Measurements from ENCODE around the gene MBD1. TPM values are rescaled to one million over a fixed set of nuclear protein-coding genes. Genes with fewer than 3 reads are reported as not detected.

MBD1 gene
- total and polyA plus RNA-seq, 2 experiments from 2014 or later = 53.1 to 54.2 TPM

DNA sequence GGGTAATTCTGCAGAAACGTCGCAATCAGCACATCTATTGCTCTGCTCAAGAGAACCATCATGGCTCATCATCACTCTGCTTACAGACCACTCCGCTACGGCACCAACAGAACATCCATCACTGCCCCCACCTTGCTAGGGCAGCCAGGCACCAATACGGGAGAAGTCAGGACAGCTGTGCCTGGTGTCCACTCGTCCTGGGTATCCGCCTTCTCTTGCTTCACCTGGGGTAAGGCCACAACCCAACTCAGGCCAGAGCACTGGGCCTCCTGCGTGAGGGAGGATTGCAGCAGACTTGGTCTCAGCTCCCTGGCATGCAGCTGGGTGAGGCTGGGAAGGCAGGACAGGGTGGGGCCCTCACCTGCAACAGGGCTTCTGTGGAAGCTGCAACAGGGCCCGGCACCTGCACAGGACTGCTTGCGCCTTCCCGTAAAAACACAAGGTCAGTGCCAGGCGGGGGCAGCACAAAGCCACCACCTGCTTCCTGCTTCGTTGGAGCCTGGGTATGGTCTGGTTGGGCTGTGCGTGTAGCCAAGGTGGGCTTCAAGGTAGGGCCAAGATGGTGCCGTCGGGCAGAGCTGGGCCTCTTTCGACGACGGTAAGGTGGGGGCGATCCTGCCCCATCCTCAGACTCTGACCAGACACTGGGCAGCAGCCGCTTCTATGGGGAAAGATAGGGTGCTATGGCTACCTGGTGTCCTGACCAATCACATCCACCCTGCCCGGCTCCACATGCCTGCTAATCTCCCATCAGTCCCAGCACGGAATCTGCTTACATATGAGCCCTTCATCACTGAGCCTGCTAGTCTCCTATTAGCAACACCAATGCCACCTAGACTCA is 7.9 kb downstream of the MBD1 start:
- H4K20me1 ChIP-seq (ENCODE audit: insufficient read depth, poor library complexity, severe bottlenecking) = no peaks in the 10 kb centered on the region
- no peaks in the 10 kb centered on the region for H3K27me3 ChIP-seq
- H3K9me2 ChIP-seq (replicated peaks; ENCODE audit: insufficient read depth) = no peaks in the 10 kb centered on the region
- no peaks in the 10 kb centered on the region for H3K4me1 ChIP-seq (ENCODE audit: insufficient read depth)
- TF ChIP-seq, protein P1, sequence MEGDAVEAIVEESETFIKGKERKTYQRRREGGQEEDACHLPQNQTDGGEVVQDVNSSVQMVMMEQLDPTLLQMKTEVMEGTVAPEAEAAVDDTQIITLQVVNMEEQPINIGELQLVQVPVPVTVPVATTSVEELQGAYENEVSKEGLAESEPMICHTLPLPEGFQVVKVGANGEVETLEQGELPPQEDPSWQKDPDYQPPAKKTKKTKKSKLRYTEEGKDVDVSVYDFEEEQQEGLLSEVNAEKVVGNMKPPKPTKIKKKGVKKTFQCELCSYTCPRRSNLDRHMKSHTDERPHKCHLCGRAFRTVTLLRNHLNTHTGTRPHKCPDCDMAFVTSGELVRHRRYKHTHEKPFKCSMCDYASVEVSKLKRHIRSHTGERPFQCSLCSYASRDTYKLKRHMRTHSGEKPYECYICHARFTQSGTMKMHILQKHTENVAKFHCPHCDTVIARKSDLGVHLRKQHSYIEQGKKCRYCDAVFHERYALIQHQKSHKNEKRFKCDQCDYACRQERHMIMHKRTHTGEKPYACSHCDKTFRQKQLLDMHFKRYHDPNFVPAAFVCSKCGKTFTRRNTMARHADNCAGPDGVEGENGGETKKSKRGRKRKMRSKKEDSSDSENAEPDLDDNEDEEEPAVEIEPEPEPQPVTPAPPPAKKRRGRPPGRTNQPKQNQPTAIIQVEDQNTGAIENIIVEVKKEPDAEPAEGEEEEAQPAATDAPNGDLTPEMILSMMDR (IDR thresholded peaks at IDR 0.05; ENCODE audit: poor library complexity) = no peak
- TF ChIP-seq EZH2phosphoT487 (IDR thresholded peaks at IDR 0.05; ENCODE audit: low read depth, severe bottlenecking, unreplicated experiment) (no peak), EZH2 (IDR thresholded peaks at IDR 0.05; ENCODE audit: borderline replicate concordance) (no peak)
- peaks cover 3% of the 10 kb centered on the region for H3K79me2 ChIP-seq
- no peak overlapping the region for H3K4me3 ChIP-seq
- DNase-seq (ENCODE audit: low spot score) = no peak
- H3K9me3 ChIP-seq (ENCODE audit: low read depth) = no peaks in the 10 kb centered on the region
- H3K4me2 ChIP-seq = no peak overlapping the region
- WGBS (ENCODE audit: low lambda C conversion rate, missing lambda C conversion rate) = 96% methylated on average over 23 of the region's 23 CpGs
- H3K27ac ChIP-seq = no peak overlapping the region
- H2AFZ ChIP-seq = no peak overlapping the region
- H3K36me3 ChIP-seq (replicated peaks; ENCODE audit: insufficient read depth, low read depth) = no peaks in the 10 kb centered on the region

- no peak for DNase-seq (ENCODE audit: low spot score)
- H3K4me1 ChIP-seq (ENCODE audit: insufficient read depth) = no peaks in the 10 kb centered on the region
- H3K36me3 ChIP-seq (replicated peaks; ENCODE audit: insufficient read depth, low read depth) = no peaks in the 10 kb centered on the region
- H3K9me2 ChIP-seq (replicated peaks; ENCODE audit: insufficient read depth) = no peaks in the 10 kb centered on the region
- no peak overlapping the region for H3K27ac ChIP-seq
- no peaks in the 10 kb centered on the region for H3K27me3 ChIP-seq
- TF ChIP-seq EZH2 (IDR thresholded peaks at IDR 0.05; ENCODE audit: borderline replicate concordance) = no peak
- TF ChIP-seq, protein P1 (IDR thresholded peaks at IDR 0.05; ENCODE audit: poor library complexity) = no peak
- no peaks in the 10 kb centered on the region for H4K20me1 ChIP-seq (ENCODE audit: insufficient read depth, poor library complexity, severe bottlenecking)
- WGBS (ENCODE audit: low lambda C conversion rate, missing lambda C conversion rate) = 100% methylated on average over 5 of the region's 5 CpGs
- H2AFZ ChIP-seq = no peak overlapping the region
- H3K79me2 ChIP-seq = no peaks in the 10 kb centered on the region
- H3K9me3 ChIP-seq (ENCODE audit: low read depth) = no peaks in the 10 kb centered on the region
- no peak overlapping the region for H3K4me3 ChIP-seq
- no peak overlapping the region for H3K4me2 ChIP-seq
Observed at GRCh38 chr18:50272568-50272967, 8.8 kb downstream of the MBD1 start.

- TF ChIP-seq EZH2 (IDR thresholded peaks at IDR 0.05; ENCODE audit: borderline replicate concordance) = no peak
- TF ChIP-seq, protein P1 (IDR thresholded peaks at IDR 0.05; ENCODE audit: poor library complexity) = peak; percentile 60
- TF ChIP-seq EZH2phosphoT487 (IDR thresholded peaks at IDR 0.05; ENCODE audit: low read depth, severe bottlenecking, unreplicated experiment) = no peak
- Histone ChIP-seq H3K9me2 (replicated peaks; ENCODE audit: insufficient read depth) (no peaks in the 10 kb centered on the region), H2AFZ (peak overlapping the region; percentile 52), H3K27me3 (no peaks in the 10 kb centered on the region), H3K4me2 (peak overlapping the region; percentile 84), H3K27ac (peak overlapping the region; percentile 34), H4K20me1 (ENCODE audit: insufficient read depth, poor library complexity, severe bottlenecking) (no peaks in the 10 kb centered on the region), H3K36me3 (replicated peaks; ENCODE audit: insufficient read depth, low read depth) (no peaks in the 10 kb centered on the region), H3K4me1 (ENCODE audit: insufficient read depth) (no peaks in the 10 kb centered on the region), H3K9me3 (ENCODE audit: low read depth) (no peaks in the 10 kb centered on the region), H3K79me2 (no peaks in the 10 kb centered on the region), H3K4me3 (peak overlapping the region; percentile 57)
- peak; percentile 83 for DNase-seq (ENCODE audit: low spot score)
- 31% methylated on average over 56 of the region's 56 CpGs for WGBS (ENCODE audit: low lambda C conversion rate, missing lambda C conversion rate)
Observed at GRCh38 chr18:50268022-50268747, 13.1 kb downstream of the MBD1 start.
